Airway epithelial cell (primary cell): ENCODE measurements around the gene TBX10. TPM values are rescaled to one million over a fixed set of nuclear protein-coding genes. Genes with fewer than 3 reads are reported as not detected.

ENCODE experiments used
- total RNA-seq: library from RNA; depleted of rRNA; stranded (reverse); fragments of >200 nt; gene quantifications from 2 replicates; pipeline ENCODE4 v1.2.3, GENCODE V29; 2015

Gene TBX10
- total RNA-seq: not detected in 2 replicates

DNA sequence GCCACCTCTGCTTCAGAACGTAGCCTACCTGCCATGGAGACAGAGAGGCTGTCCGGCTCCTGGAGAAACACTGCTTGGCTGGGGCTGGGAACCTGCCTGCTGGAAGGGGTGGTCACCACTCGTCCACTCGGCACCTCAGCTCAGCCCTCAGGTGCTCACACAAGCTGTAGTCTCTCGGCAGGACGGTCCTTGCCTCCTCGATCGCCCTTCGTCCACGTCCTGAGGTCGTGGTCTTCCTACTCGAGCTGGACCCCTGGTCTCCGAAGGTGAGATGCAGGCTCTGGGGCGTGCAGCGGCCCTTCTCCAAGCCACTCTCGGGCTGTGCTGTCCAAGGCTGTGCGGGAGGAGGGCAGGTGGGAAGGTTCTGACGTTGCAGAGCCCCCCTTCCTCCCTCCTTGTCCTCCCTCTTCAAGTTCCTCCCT, at the start of gene TBX10:
TSS of gene TBX10 (minus strand) at position 326 of the 422 bp plus-strand sequence. CDS start at position 35, 291 bp downstream.

DNA sequence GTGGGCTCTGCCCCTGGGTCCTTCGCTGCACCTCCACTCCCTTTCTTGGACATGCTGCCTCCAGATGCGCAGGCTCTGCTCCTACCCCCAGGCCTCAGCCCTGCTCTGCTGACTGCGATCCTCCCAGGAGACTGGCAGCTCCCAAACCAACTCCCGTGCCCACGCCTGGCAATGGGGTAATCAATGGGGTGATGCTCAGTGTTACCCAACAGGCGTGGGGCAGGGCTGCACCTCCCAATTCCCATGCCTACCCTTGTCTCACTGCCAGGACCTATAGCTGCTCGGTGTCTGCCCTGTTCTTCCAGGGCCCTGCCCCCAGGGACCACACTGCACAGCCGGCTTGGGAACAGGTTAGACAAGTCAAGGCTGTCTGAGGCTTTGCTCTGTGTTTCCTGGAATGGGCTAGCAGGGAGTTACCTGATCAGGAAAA, 34.9 kb upstream of the TBX10 start, which contains the start of gene ALDH3B2:
TSS of gene ALDH3B2 (minus strand) at position 182 of the 430 bp plus-strand sequence. CDS start 7,688 bp downstream, outside the sequence.

DNA sequence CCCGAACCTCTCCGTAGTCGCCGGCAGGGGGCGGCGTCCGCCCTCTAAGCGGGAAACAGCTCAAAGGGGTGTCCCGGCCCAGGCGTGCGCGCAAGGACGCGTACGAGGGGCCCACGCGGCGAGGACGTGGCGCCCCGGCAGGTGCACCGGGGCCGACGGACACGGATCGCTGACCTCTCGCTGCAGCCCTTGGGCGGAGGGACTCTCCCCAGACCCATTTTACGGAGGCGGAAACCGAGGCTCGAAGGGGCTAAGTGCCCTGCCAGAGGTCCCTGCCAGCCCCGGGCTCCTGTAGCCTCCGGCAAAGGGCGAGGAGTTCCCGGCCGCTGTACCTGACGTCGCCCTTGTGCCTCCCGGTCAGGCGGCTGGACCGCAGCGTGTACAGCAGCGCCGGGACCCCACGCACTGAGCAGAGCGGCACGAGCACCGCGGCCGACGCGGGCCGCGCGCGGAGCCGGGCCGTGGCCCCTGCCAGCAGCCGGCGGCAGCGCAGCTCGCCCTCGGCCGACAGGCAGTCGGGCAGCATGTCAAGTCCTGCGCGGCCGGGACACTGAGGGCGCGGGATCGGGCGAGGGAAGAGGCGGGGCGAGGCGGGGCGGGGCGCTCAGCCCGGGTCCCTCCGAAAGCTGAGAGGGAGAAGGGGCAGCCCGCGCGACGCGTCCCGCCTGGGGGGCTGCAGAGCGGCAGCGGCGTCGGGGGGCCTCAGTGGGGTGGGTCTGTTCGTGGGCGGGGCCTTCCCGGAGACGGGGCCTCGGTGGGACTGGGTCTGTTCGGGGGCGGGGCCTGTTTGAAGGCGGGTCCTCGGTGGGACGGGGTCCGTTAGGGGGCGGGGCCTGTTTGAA, 10.0 kb downstream of the TBX10 start, which contains the start of gene NUDT8:
TSS of gene NUDT8 (minus strand) at position 552 of the 842 bp plus-strand sequence. CDS start at position 526, 26 bp downstream.

DNA sequence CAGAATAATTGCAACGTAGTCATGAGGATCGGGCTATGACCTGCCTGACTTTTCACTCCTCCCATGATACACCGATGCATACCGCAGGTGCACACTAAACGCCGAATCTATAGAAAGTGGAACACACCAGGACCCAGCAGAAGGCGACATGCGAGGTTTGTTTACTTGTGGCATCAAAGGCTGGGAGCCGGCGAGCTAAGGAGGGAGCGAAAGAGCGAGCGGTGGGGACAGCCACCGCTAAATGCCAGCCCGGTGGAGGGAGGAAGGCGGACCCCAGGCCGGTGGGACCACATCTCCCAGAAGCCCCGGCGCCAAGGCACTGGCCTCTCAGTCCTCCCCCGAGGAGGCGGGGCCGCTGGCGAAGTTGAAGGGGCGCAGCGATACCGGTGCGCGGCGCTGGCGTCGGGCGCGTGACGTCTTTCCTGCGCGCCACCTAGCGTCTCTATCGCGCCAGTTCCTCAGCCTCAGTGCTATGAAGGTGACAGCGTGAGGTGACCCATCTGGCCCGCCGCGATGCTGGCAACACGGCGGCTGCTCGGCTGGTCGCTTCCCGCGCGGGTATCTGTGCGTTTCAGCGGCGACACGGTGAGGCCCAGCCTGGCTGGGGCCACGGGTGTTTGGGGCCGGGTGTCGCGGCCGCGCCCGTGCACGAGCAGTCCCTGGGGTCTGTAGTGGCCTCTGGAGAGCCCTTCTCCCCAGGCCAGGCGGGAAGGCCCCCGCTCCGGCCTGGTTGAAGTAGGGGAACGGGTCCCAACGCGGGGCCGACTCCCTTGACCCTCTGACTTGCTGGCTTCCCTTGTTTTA, 32.9 kb downstream of the TBX10 start, which contains the start of gene NDUFV1:
TSS of gene NDUFV1 (plus strand) at position 445 of the 804 bp plus-strand sequence. CDS start at position 514, 69 bp downstream.

DNA sequence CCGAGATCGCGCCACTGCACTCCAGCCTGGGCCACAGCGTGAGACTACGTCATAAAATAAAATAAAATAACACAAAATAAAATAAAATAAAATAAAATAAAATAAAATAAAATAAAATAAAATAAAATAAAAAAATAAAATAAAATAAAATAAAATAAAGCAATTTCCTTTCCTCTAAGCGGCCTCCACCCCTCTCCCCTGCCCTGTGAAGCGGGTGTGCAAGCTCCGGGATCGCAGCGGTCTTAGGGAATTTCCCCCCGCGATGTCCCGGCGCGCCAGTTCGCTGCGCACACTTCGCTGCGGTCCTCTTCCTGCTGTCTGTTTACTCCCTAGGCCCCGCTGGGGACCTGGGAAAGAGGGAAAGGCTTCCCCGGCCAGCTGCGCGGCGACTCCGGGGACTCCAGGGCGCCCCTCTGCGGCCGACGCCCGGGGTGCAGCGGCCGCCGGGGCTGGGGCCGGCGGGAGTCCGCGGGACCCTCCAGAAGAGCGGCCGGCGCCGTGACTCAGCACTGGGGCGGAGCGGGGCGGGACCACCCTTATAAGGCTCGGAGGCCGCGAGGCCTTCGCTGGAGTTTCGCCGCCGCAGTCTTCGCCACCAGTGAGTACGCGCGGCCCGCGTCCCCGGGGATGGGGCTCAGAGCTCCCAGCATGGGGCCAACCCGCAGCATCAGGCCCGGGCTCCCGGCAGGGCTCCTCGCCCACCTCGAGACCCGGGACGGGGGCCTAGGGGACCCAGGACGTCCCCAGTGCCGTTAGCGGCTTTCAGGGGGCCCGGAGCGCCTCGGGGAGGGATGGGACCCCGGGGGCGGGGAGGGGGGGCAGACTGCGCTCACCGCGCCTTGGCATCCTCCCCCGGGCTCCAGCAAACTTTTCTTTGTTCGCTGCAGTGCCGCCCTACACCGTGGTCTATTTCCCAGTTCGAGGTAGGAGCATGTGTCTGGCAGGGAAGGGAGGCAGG, 56.0 kb downstream of the TBX10 start, which contains the start of gene GSTP1:
TSS of gene GSTP1 (plus strand) at position 566 of the 958 bp plus-strand sequence. CDS start at position 598, 32 bp downstream.

Other genes with a start within 250 kb of the TBX10 start
- 15.8 and 16.1 TPM in 2 replicates for gene RAD9A, start 247.8 kb downstream of the TBX10 start, total RNA-seq
- gene PPP1CA, start 237.9 kb downstream of the TBX10 start, total RNA-seq: 245 and 263 TPM in 2 replicates
- not detected in 2 replicates for gene TBC1D10C, start 235.7 kb downstream of the TBX10 start, total RNA-seq
- gene CARNS1, start 224.1 kb downstream of the TBX10 start, total RNA-seq: 0.07 TPM in 1 of 2 replicates, not detected in the other
- gene RPS6KB2, start 211.3 kb downstream of the TBX10 start, total RNA-seq: 79.5 and 85.2 TPM in 2 replicates
- 0.33 TPM in 1 of 2 replicates, not detected in the other for gene PTPRCAP, start 202.1 kb downstream of the TBX10 start, total RNA-seq
- gene CORO1B, start 196.3 kb downstream of the TBX10 start, total RNA-seq: 70.7 and 81.5 TPM in 2 replicates
- not detected in 2 replicates for gene GPR152, start 187.0 kb downstream of the TBX10 start, total RNA-seq
- not detected in 2 replicates for gene CABP4, start 184.4 kb downstream of the TBX10 start, total RNA-seq
- gene TMEM134, start 170.5 kb downstream of the TBX10 start, total RNA-seq: 86.5 and 87.6 TPM in 2 replicates
- gene AIP, start 156.7 kb downstream of the TBX10 start, total RNA-seq: 56.6 and 63.5 TPM in 2 replicates
- gene PITPNM1, start 134.4 kb downstream of the TBX10 start, total RNA-seq: 43.8 and 49.0 TPM in 2 replicates
- gene CDK2AP2, start 131.6 kb downstream of the TBX10 start, total RNA-seq: 45.8 and 61.4 TPM in 2 replicates
- not detected in 2 replicates for gene CABP2, start 116.3 kb downstream of the TBX10 start, total RNA-seq
- gene GSTP1, start 56.0 kb downstream of the TBX10 start, total RNA-seq: 3,208 and 4,619 TPM in 2 replicates
- 254 and 281 TPM in 2 replicates for gene NDUFV1, start 32.8 kb downstream of the TBX10 start, total RNA-seq
- gene NUDT8, start 9.8 kb downstream of the TBX10 start, total RNA-seq: 18.3 and 21.0 TPM in 2 replicates
- gene ACY3, start 11.0 kb upstream of the TBX10 start, total RNA-seq: not detected in 2 replicates
- gene ALDH3B2, start 34.9 kb upstream of the TBX10 start, total RNA-seq: 43.2 and 65.4 TPM in 2 replicates